OCI-LY3 (cell line): ENCODE data around the gene GOSR2.

ENCODE experiments used
- EZH2phosphoT487 ChIP-seq: fragments of 200-600 bp; shearing (Covaris generic); IDR thresholded peaks from 2 replicates; pipeline ENCODE4 v1.6.1; 2018; ENCODE audit warnings: antibody characterized with exemption, mixed run types, low read depth
- TF ChIP-seq, protein P1 (sequence below): fragments of 200-600, 300-600 bp; sonication (generic); IDR thresholded peaks from 2 replicates; pipeline ENCODE4 v1.5.1; 2014; ENCODE audit warnings: antibody characterized with exemption, low read length, low read depth

DNA sequence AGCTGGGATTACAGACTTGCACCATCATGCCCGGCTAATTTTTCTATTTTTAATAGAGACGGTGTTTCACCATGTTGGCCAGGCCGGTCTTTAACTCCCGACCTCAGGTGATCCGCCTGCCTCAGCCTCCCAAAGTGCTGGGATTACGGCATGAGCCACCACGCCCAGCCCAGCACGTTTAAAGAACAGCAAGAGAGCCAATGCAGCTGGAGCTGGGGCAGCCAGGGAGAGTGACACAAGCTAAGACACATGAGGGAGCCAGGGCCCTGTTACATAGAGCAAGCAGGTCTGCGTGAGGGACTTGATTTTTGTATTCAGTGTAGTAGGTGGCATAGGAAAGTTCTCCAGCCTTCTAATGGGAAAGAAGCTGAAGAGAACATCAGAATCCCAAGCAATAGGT lies 21.7 kb upstream of the GOSR2 start:
- TF ChIP-seq, protein P1, sequence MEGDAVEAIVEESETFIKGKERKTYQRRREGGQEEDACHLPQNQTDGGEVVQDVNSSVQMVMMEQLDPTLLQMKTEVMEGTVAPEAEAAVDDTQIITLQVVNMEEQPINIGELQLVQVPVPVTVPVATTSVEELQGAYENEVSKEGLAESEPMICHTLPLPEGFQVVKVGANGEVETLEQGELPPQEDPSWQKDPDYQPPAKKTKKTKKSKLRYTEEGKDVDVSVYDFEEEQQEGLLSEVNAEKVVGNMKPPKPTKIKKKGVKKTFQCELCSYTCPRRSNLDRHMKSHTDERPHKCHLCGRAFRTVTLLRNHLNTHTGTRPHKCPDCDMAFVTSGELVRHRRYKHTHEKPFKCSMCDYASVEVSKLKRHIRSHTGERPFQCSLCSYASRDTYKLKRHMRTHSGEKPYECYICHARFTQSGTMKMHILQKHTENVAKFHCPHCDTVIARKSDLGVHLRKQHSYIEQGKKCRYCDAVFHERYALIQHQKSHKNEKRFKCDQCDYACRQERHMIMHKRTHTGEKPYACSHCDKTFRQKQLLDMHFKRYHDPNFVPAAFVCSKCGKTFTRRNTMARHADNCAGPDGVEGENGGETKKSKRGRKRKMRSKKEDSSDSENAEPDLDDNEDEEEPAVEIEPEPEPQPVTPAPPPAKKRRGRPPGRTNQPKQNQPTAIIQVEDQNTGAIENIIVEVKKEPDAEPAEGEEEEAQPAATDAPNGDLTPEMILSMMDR: no peak
- no peak for TF ChIP-seq EZH2phosphoT487
